VCaP (cell line): ENCODE measurements around the gene MMP25.

Experiments used
- H3K27ac ChIP-seq: fragments of 450-650 bp; 2 replicates; pipeline ENCODE4 v1.5.1; 2017
- TF ChIP-seq, protein P1 (sequence below): fragments of 450-650 bp; conservative IDR thresholded peaks from 2 replicates; pipeline ENCODE4 v1.5.1; 2017; ENCODE audit warnings: mild to moderate bottlenecking, moderate library complexity

The MMP25 gene

GRCh38 chr16:3059723-3060242 is 13.4 kb downstream of the MMP25 start:
- TF ChIP-seq, protein P1, sequence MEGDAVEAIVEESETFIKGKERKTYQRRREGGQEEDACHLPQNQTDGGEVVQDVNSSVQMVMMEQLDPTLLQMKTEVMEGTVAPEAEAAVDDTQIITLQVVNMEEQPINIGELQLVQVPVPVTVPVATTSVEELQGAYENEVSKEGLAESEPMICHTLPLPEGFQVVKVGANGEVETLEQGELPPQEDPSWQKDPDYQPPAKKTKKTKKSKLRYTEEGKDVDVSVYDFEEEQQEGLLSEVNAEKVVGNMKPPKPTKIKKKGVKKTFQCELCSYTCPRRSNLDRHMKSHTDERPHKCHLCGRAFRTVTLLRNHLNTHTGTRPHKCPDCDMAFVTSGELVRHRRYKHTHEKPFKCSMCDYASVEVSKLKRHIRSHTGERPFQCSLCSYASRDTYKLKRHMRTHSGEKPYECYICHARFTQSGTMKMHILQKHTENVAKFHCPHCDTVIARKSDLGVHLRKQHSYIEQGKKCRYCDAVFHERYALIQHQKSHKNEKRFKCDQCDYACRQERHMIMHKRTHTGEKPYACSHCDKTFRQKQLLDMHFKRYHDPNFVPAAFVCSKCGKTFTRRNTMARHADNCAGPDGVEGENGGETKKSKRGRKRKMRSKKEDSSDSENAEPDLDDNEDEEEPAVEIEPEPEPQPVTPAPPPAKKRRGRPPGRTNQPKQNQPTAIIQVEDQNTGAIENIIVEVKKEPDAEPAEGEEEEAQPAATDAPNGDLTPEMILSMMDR = no peak
- H3K27ac ChIP-seq = peak overlapping the region; percentile 68; the same call in 1 of the 2 replicates

DNA sequence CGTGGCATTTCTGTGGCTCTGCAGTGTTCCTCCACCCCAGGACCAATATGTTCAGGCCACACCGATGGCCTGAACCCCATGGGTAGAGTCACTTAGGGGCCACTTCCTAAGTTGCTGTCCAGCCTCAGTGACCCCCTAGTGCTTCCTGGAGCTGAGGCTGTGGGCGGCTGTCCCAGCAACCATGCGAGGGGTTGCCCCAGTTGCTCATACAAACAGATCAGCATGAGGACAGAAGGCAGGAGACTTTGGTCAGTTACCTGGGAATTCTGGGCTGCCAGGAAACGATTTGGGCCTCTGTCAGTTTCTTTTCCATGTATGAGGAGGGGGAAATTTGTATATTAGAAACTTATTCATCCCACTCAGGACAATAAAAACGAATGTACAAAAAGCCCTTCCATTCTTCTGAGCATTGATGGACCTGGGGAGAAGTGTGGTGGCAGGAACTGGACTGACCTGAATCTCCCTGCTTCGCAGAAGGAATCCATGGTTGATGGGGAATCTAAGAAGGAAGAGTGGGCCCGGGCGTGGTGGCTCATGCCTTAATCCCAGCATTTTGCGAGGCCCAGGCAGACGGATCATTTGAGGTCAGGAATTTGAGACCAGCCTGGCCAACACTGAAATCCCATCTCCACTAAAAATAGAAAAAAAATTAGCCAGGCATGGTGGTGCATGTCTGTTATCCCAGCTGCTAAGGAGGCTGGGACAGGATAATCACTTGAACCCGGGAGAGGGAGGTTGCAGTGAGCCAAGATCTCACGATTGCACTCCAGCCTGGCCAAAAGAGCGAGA is 14.2 kb downstream of the MMP25 start:
- H3K27ac ChIP-seq = no peak overlapping the region
- TF ChIP-seq, protein P1 = no peak

GRCh38 chr16:3062553-3062952 is 16.2 kb downstream of the MMP25 start:
- no peak overlapping the region for H3K27ac ChIP-seq
- TF ChIP-seq, protein P1 = no peak

- TF ChIP-seq, protein P1 = no peak
- H3K27ac ChIP-seq = no peak overlapping the region
Measured at GRCh38 chr16:3063625-3064386, 17.4 kb downstream of the MMP25 start.

DNA sequence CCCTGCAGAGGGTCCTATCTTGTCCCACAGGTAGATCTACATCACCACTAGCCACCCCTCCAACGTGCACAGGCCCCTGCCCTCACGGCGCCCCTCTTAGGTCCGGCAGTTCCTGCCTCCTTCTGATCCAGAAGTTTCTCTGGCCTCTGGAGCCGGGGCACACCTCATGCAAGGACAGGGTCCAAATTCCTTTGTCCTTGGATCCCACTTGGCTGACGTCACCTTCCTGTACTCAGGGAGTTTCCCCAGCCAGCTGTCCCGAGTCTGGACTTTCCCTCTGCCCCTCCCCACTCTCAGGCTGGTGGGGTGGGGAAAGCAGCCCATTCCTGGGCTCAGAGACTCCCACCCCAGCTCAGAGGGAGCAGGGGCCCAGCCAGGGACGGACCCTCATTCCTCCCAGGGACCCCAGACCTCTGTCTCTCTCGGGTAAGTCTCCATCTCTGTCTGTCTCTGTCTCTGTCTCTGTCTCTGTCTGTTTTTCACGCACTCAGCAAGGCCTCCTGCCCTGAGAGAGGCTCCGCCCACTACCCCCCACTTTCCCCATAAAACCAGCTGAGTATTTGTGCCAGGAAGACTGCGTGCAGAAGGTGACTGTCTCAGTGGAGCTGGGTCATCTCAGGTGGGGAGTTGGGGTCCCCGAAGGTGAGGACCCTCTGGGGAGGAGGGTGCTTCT is 18.8 kb downstream of the MMP25 start, which contains the start of gene IL32:
Gene IL32 (plus strand): TSS at position 572 of the 673 bp plus-strand sequence. CDS start 172 bp downstream, outside the sequence.
- TF ChIP-seq, protein P1 = no peak
- no peak within 1 kb of the TSS for H3K27ac ChIP-seq

DNA sequence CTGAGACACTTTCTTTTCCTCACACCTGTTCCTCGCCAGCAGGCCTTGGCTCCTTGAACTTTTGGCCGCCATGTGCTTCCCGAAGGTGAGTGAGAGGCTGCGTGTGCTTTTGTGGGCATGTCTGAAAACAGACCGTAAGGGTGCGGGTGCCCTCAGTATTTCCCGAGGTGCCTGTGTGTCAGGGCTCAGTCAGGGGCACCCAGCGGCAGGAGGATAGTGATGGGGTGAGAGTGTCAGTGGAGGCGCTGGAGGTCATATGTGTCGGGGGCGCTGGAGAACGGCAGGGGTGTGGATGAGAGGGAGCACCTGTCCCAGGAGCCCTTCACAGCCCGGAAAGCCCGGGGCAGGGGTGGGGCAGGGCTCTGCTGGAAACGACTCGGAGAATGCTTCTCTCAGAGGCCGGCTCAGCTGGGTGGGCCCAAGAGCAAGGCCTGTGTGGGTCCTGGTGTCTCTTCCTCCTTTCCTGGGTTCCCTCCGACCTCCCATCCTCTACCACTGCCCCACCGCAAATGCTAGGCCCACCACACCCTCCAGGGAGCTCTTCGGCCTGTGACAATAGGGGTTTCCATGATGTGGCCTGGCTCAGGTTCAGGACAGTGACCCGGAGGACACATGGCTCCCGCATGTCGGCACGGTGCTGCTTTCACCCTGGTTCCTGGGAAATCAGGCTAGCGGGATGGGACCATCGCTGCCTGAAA is 19.5 kb downstream of the MMP25 start:
- TF ChIP-seq, protein P1 = no peak
- no peak overlapping the region for H3K27ac ChIP-seq
